ENCODE data around the gene SNAI3. TPM values are rescaled to one million over a fixed set of nuclear protein-coding genes. Genes with fewer than 3 reads are reported as not detected.

The SNAI3 gene
- total RNA-seq, 1 donor from 2014 or later, result 7.3 TPM

- DNase-seq (ENCODE audit: low read depth), result no peak
Measured at GRCh38 chr16:88651276-88651988, 34.9 kb downstream of the SNAI3 start.

- DNase-seq (ENCODE audit: low read depth), result no peak
Measured at GRCh38 chr16:88650749-88651275, 35.5 kb downstream of the SNAI3 start, which contains the start of gene CYBA. CYBA (minus strand) TSS chr16:88651053; CDS start chr16:88651013, 40 bp downstream.

GRCh38 chr16:88649924-88650748, 36.2 kb downstream of the SNAI3 start:
- no peak for DNase-seq (ENCODE audit: low read depth)

- no peak for DNase-seq (ENCODE audit: low read depth)
Measured at GRCh38 chr16:88649195-88649923, 36.9 kb downstream of the SNAI3 start.

GRCh38 chr16:88647178-88648070, 38.9 kb downstream of the SNAI3 start:
- DNase-seq (ENCODE audit: low read depth), result no peak

GRCh38 chr16:88646345-88647034, 39.8 kb downstream of the SNAI3 start:
- no peak for DNase-seq (ENCODE audit: low read depth)

- no peak for DNase-seq (ENCODE audit: low read depth)
Measured at GRCh38 chr16:88645941-88646340, 40.4 kb downstream of the SNAI3 start.

GRCh38 chr16:88645455-88645854, 40.9 kb downstream of the SNAI3 start:
- DNase-seq (ENCODE audit: low read depth), result no peak

GRCh38 chr16:88643644-88643932, 42.7 kb downstream of the SNAI3 start:
- DNase-seq (ENCODE audit: low read depth), result no peak

GRCh38 chr16:88642881-88643643, 43.2 kb downstream of the SNAI3 start:
- no peak for DNase-seq (ENCODE audit: low read depth)

GRCh38 chr16:88640498-88641247, 45.6 kb downstream of the SNAI3 start:
- no peak for DNase-seq (ENCODE audit: low read depth)

- DNase-seq (ENCODE audit: low read depth), result no peak
Measured at GRCh38 chr16:88640039-88640495, 46.2 kb downstream of the SNAI3 start.

- no peak for DNase-seq (ENCODE audit: low read depth)
Measured at GRCh38 chr16:88639231-88640038, 46.9 kb downstream of the SNAI3 start.

GRCh38 chr16:88638323-88639230, 47.7 kb downstream of the SNAI3 start, which contains the start of gene IL17C:
IL17C (plus strand) TSS chr16:88638572; CDS start chr16:88638642, 70 bp downstream.
- no peak for DNase-seq (ENCODE audit: low read depth)

GRCh38 chr16:88636488-88637265, 49.6 kb downstream of the SNAI3 start:
- peak; percentile 17 for DNase-seq (ENCODE audit: low read depth)
